ENCODE data around the gene PLCL2. TPM values are rescaled to one million over a fixed set of nuclear protein-coding genes. Genes with fewer than 3 reads are reported as not detected.

Gene PLCL2
- total RNA-seq, 4 donors from 2014 or later: 5.1 to 12.3 (median 6.9) TPM

DNA sequence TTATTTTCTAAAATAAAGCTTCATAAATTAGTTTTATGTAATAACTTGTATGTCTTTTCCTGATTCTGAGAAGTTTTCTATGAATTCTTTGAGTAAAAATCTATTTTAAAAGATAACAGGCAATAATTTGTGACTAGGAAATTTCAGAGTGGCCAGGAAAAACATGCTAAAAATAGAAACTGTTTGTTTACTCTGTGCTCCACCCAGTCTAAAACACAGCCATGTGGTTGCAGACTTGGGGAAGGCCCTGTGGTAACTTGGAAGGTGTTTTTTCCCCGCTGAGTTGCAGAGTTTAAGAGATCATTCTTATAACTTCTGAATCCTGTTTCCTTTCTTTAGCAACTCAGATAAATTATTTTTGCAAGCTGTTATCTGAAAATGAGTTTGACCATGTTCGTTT is 21.9 kb downstream of the PLCL2 start:
- TF ChIP-seq CTCF (IDR thresholded peaks at IDR 0.05): no peak
- TF ChIP-seq EP300 (IDR thresholded peaks at IDR 0.05): no peak
- TF ChIP-seq POLR2A (IDR thresholded peaks at IDR 0.05): no peak
- TF ChIP-seq POLR2AphosphoS5 (IDR thresholded peaks at IDR 0.05): no peak
- no peak overlapping the region for H3K27ac ChIP-seq
- peaks cover 0 to 14% (median 0%) of the 10 kb centered on the region in 3 donors for H3K4me1 ChIP-seq
- ATAC-seq: no peak
- H3K9me3 ChIP-seq: no peaks in the 10 kb centered on the region
- WGBS, 2 donors (ENCODE audit: low coverage in 1 of 2): 16 to 78% methylated on average over 1 to 2 of the region's 2 CpGs
- H3K27me3 ChIP-seq: no peaks in the 10 kb centered on the region
- H3K36me3 ChIP-seq: no peaks in the 10 kb centered on the region
- H3K4me3 ChIP-seq: no peak overlapping the region

DNA sequence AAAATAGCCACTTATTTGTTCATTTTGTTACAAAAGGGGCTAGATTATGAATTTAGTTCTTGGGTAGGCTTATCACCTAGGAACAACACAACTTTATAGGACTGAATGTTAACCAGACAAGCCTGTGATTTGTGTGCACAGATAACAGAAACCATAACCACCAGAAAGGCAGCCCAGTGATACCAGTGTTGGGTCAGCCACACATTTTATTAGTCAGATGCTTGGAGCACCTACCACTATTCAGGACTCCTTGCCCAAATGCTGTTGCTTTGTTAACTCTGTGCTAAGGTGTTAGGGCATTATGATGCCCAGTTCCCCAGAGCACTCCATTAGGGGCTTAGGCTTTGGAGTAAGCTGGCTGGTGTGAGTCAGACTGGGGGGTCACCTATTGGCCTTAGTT is 22.5 kb downstream of the PLCL2 start:
- Histone ChIP-seq H3K27ac (no peak overlapping the region), H3K36me3 (no peaks in the 10 kb centered on the region), H3K4me3 (no peak overlapping the region), H3K4me1 (peaks cover 0 to 14% (median 0%) of the 10 kb centered on the region in 3 donors), H3K9me3 (no peaks in the 10 kb centered on the region), H3K27me3 (no peaks in the 10 kb centered on the region)
- TF ChIP-seq CTCF (IDR thresholded peaks at IDR 0.05) (no peak), EP300 (IDR thresholded peaks at IDR 0.05) (no peak), POLR2A (IDR thresholded peaks at IDR 0.05) (no peak), POLR2AphosphoS5 (IDR thresholded peaks at IDR 0.05) (no peak)
- no peak for ATAC-seq

- no peak overlapping the region for H3K4me3 ChIP-seq
- ATAC-seq: no peak
- no peak for TF ChIP-seq EP300 (IDR thresholded peaks at IDR 0.05)
- no peak for TF ChIP-seq CTCF (IDR thresholded peaks at IDR 0.05)
- no peak for TF ChIP-seq POLR2AphosphoS5 (IDR thresholded peaks at IDR 0.05)
- no peak for TF ChIP-seq POLR2A (IDR thresholded peaks at IDR 0.05)
- H3K27ac ChIP-seq: no peak overlapping the region
- WGBS, 2 donors (ENCODE audit: low coverage in 1 of 2): 79 to 85% methylated on average over 5 to 6 of the region's 6 CpGs
- H3K27me3 ChIP-seq: no peaks in the 10 kb centered on the region
- no peaks in the 10 kb centered on the region for H3K36me3 ChIP-seq
- H3K9me3 ChIP-seq: no peaks in the 10 kb centered on the region
- H3K4me1 ChIP-seq: peaks cover 0 to 14% (median 0%) of the 10 kb centered on the region in 3 donors
These were observed 23.5 kb downstream of the PLCL2 start for GRCh38 chr3:16908016-16908807.

- 86 to 96% methylated on average over 2 of the region's 2 CpGs for WGBS, 2 donors (ENCODE audit: low coverage in 1 of 2)
- H3K36me3 ChIP-seq: no peaks in the 10 kb centered on the region
- H3K4me1 ChIP-seq: peaks cover 0 to 14% (median 0%) of the 10 kb centered on the region in 3 donors
- ATAC-seq: no peak
- H3K9me3 ChIP-seq: no peaks in the 10 kb centered on the region
- no peak overlapping the region for H3K27ac ChIP-seq
- no peak for TF ChIP-seq CTCF (IDR thresholded peaks at IDR 0.05)
- TF ChIP-seq POLR2A (IDR thresholded peaks at IDR 0.05): no peak
- TF ChIP-seq POLR2AphosphoS5 (IDR thresholded peaks at IDR 0.05): no peak
- TF ChIP-seq EP300 (IDR thresholded peaks at IDR 0.05): no peak
- H3K27me3 ChIP-seq: no peaks in the 10 kb centered on the region
- no peak overlapping the region for H3K4me3 ChIP-seq
These were observed 24.1 kb downstream of the PLCL2 start for GRCh38 chr3:16908896-16909295.

DNA sequence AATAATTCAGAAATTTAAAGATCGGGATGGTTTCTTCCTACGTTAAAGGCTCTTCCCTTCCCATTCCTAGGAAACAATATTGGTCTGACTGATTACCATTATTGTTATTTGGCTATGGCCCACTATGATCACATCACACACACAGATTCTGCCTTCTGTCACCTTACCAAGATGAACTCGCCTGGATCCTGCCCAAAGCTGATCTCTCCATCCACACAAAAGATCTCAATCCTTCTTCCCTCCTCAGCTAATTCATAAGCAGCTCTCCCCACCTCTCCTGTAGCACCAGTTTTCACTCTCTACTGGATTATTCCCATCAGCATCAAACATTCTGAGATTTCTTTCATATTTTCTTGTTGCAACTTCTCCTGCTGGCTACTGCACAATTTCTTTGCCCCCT is 25.0 kb downstream of the PLCL2 start:
- TF ChIP-seq CTCF (IDR thresholded peaks at IDR 0.05) (no peak), POLR2A (IDR thresholded peaks at IDR 0.05) (no peak), EP300 (IDR thresholded peaks at IDR 0.05) (no peak), POLR2AphosphoS5 (IDR thresholded peaks at IDR 0.05) (no peak)
- Histone ChIP-seq H3K36me3 (no peaks in the 10 kb centered on the region), H3K27me3 (no peaks in the 10 kb centered on the region), H3K4me3 (no peak overlapping the region), H3K27ac (no peak overlapping the region), H3K4me1 (peaks cover 0 to 14% (median 0%) of the 10 kb centered on the region in 3 donors), H3K9me3 (no peaks in the 10 kb centered on the region)
- ATAC-seq: no peak
- 93 to 97% methylated on average over 3 of the region's 3 CpGs for WGBS, 2 donors (ENCODE audit: low coverage in 1 of 2)

Data from gastroesophageal sphincter (tissue), 4 donors.